GM13976 (cell line): ENCODE measurements around the gene RAB11FIP2.

Experiments
- DNase-seq: peaks from one replicate; pipeline ENCODE4 v3.0.0; 2012; ENCODE audit warnings: low spot score
- CTCF ChIP-seq: IDR thresholded peaks from 2 replicates; pipeline ENCODE4 v1.5.1; 2012; ENCODE audit warnings: borderline replicate concordance, mild to moderate bottlenecking; ENCODE audit not compliant: insufficient read depth; ENCODE audit errors: extremely low read depth, missing control alignments, control extremely low read depth
- in situ Hi-C: fragments of 300-500 bp; cut with MboI; formaldehyde crosslinking; loops from one replicate; pipeline ENCODE4 v1.12.0; 2022; ENCODE audit warnings: low sequenced_read_pairs, mixed read lengths, inconsistent platforms; ENCODE audit not compliant: unreplicated experiment

RAB11FIP2 gene

GRCh38 chr10:117968354-117969182 lies 78.2 kb downstream of the RAB11FIP2 start:
- no peak for DNase-seq
- no peak for TF ChIP-seq CTCF
- in situ Hi-C loops, result no loop called here

GRCh38 chr10:117967149-117967650 lies 79.5 kb downstream of the RAB11FIP2 start:
- in situ Hi-C loops, result no loop called here
- DNase-seq, result no peak

GRCh38 chr10:117965984-117966383 lies 80.8 kb downstream of the RAB11FIP2 start:
- in situ Hi-C loops, result no loop called here
- TF ChIP-seq CTCF, result no peak

More at GRCh38 chr10:117967149-117967650, 79.5 kb downstream of the RAB11FIP2 start:
- TF ChIP-seq CTCF, result no peak

GRCh38 chr10:117964536-117964935 lies 82.2 kb downstream of the RAB11FIP2 start:
- no peak for TF ChIP-seq CTCF
- DNase-seq, result no peak
- in situ Hi-C loops, result no loop called here

More at GRCh38 chr10:117965984-117966383, 80.8 kb downstream of the RAB11FIP2 start:
- no peak for DNase-seq

GRCh38 chr10:117960345-117960935 lies 86.3 kb downstream of the RAB11FIP2 start:
- DNase-seq, result no peak
- in situ Hi-C loops, result no loop called here
- TF ChIP-seq CTCF, result no peak

- in situ Hi-C loops, result no loop called here
- TF ChIP-seq CTCF, result no peak
- no peak for DNase-seq
Observed at GRCh38 chr10:117956972-117957371, 89.8 kb downstream of the RAB11FIP2 start.
